HG02981 (cell line): ENCODE results near the gene NQO2.
A peak's percentile ranks its signal among the peaks of the same experiment; 100 is the strongest.
"Not testable (repeated sequence)": the region's sequence is repeated elsewhere in the genome, so short reads cannot be mapped to it uniquely, and the experiment has no call there.

Experiments used
- ATAC-seq: cut with Tn5 transposase; IDR thresholded peaks from one replicate; pipeline ENCODE4 v1.9.1; 2021; ENCODE audit warnings: mild to moderate bottlenecking, moderate library complexity; ENCODE audit not compliant: unreplicated experiment

The NQO2 gene

GRCh38 chr6:2988426-2989331 is 11.0 kb upstream of the NQO2 start:
- peak; percentile 67 for ATAC-seq

GRCh38 chr6:2989332-2990247 is 10.1 kb upstream of the NQO2 start:
- peak; percentile 75 for ATAC-seq

GRCh38 chr6:2990248-2990931 is 9.3 kb upstream of the NQO2 start:
- no peak for ATAC-seq

DNA sequence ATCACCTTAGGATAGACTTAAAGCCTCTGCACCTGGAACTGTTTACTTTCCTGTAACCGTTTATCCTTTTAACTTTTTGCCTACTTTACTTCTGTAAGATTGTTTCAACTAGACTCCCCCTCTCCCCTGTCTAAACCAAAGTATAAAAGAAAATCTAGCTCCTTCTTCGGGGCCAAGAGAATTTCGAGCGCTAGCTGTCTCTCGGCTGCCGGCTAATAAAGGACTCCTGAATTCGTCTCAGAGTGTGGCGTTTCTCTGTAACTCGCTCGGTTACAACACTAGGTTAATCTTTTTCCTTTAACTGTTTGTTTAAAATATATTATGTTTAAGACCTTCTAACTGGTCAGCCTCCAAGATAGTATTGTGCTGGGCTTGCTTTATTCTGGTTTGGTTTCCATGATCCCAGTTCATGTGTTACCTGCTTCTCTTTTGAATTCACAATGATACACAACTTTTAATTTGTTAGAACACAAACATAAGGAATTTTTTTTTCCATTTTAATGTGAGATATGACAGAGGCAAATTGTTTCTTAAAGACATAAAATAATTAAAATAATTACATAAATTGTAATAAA is 8.7 kb upstream of the NQO2 start:
- no peak for ATAC-seq

DNA sequence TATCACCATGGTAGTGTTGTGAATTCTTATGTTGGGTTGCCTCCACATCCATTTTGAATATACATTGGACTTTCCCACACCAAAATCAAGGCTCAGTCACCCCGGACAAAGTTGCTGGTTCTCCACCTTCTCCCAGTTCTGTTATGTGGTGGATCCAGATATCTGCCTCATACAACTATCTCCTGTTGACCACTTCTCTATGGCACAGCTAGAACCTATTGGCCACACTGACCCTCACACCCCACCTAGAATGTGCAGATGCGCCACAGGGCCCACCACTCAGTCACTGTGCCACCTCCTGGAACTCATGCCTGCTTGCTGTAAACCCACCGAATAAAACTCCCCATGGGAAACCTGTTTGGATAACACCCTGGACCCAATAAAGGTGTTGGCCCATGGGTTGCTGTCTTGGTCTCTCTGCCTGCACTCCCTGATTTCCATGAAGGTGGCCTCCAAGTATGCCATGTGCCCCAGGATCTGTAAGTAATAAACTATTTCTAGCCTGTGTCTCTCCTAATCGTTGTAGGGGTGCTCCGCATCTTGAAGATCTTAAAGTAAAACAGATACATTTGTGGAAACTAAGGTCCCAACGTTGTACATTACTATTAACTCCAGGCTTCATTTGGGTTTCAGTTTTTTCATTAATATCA is 7.2 kb upstream of the NQO2 start:
- no peak for ATAC-seq

DNA sequence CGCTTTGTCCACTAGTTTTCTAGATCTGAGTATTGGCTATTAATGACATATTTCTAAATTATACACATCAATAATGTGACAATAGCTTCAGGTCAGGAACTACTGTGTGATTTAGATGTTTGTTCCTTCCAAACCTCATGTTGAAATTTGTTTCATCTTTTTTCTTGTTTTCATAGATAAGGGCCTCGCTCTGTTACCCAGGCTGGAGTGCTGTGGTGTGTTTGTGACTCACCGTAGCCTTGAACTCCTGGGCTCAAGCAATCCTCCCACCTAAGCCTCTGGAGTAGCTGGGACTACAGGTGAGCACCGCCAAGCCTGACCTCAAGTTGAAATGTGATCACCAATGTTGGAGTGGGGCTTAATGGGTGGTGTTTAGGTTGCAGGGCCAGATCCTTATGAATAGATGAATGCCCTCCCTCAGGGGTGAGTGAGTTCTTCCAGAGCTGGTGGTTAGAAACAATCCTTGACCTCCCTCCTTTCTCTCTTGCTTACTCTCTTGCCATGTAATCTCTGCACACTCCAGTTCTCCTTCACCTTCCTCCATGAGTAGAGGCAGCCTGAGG is 5.9 kb upstream of the NQO2 start:
- no peak for ATAC-seq

DNA sequence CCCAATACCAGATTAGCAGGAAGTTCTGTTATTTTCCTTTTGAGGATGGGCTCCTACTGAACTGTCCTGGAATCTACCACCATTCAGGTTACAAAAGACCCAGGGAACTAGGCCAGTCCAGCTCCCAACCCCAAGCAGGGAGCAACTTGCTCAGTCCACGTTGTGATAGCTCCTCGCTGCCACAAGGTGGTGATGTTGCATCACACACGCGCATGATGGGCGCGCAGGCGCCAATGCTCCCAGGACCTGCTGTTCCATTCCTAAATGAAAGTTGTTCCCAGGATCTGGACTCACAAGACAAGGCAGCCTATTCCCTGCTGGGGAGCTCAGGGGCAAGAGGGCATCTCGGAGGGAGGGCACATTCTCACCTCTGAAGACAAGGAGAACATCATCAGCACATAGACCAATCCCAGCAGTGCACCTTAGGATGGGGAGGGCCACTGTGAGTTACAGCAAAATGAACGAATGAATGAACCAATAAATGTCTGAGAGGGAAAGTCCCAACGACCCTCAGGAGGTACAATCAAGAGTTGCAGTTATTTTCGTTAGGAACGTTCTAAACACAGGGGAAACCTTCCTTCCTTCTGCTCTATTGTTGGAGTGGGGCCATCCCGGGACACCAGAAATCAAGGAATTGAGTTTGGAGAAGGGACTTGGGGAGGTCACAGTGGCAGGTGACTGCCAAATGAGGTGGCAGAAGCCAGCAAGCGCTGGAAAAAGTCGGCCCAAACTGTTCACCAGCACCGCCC is 1.3 kb upstream of the NQO2 start:
- ATAC-seq, result not testable (repeated sequence)

DNA sequence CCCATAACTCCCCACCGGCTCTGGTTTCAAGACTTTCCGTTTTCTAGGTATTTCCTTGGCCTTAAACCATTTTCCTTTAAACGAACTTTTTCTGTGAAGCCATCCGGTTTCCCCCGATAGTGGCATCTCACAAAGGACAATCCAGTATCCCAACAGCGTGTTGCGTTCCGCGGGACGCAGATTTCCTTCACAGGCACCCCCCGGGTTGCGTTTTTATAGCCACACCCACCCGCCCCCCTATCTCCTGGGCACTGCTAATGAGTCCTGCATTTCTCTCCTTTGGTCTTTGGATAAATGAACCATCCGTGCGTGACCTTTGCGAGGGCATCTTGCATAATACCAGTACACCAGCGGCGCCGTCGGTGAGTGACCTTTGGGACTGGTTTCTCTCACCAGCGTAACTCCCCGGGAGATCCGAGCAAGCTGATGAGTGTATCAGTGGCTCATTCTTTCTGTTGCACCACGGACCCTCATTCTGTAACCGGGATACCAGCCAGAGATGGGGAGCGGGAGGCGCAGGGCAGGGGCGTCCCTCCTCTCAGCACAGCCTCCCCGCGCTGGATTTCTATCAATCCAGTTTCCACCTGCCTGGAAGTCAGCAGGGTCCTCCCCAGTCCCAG is 586 bp upstream of the NQO2 start:
- peak; percentile 8 for ATAC-seq

DNA sequence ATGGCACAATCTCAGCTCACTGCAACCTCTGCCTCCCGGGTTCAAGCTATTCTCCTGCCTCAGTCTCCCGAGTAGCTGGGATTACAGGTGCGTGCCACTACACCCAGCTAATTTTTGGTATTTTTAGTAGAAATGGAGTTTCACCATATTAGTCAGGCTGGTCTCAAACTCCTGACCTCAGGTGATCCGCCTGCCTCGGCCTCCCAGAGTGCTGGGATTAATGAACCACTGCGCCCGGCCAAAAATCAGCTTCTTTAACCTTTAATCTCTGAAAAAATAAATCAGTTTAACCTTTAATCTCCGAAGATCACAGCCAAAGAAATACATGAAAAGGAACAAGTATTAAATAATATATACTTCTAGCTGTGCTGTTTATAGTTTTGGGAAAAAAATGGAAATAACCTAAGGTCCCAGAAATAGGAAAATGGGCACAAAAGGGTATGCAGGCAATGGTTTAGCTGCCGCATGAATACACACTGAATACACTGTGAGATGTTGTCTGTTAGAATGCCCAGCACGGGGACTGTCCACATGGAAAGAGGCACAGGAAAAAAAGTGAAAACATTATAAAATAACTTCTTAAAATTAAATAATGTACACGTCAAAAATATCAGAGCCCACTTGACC is 1.6 kb downstream of the NQO2 start:
- no peak for ATAC-seq

DNA sequence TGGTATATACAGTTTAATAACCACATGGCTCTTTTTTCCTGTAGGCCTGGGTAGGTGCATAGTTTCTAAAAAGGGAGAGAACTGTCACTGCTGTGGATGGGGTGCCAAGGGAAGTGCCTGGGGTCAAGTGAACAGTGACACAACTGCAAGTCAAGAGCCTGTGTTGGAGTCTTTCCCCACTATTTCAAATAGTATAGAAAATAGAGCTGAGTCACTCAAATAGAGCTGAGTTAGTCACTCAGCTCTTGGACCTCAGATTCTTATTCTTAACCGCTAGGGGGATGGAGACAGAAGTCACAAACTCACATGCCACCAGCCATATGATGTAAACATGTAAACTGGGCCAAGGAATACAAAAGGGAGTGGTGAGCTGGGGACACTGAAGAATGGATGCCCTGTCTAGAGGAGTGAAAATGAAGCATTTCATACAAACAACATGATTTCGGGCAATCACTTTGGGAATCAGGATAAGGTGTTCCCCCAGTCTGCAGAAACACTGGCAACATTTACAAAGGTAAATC is 2.1 kb downstream of the NQO2 start:
- ATAC-seq, result no peak

GRCh38 chr6:3003226-3003625 is 3.5 kb downstream of the NQO2 start:
- ATAC-seq, result not testable (repeated sequence)

- no peak for ATAC-seq
These were observed 5.4 kb downstream of the NQO2 start for GRCh38 chr6:3005077-3005476.

- ATAC-seq, result no peak
These were observed 6.2 kb downstream of the NQO2 start for GRCh38 chr6:3005874-3006273.

DNA sequence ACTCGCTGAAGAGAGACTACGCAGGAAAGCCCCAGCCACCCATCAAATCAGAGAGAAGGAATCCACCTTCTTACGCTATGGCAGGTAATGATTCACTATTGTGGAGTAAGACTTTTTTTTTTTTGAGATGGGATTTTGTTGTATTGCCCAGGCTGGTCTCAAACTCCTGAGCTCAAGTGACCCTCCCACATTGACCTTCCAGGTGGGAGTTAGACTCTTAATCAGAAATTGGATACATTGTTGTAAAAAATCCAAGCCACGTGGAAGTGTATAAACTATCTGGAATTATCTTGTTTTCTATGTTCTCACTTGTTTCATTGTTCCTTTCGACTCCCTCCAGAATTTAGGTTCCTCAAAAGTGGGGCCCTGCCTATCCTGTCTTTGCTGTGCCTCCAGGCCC is 6.8 kb downstream of the NQO2 start:
- ATAC-seq, result no peak

- no peak for ATAC-seq
These were observed 7.9 kb downstream of the NQO2 start for GRCh38 chr6:3007571-3007970.

- ATAC-seq, result not testable (repeated sequence)
These were observed 9.1 kb downstream of the NQO2 start for GRCh38 chr6:3008712-3009265.

- no peak for ATAC-seq
These were observed 10.2 kb downstream of the NQO2 start for GRCh38 chr6:3009930-3010329.

GRCh38 chr6:3011158-3011557 is 11.5 kb downstream of the NQO2 start:
- no peak for ATAC-seq
